Islet precursor cell (in vitro differentiated cells): Measurements from ENCODE around the gene ARFGAP2.
"Not testable (repeated sequence)": the region's sequence is repeated elsewhere in the genome, so short reads cannot be mapped to it uniquely, and the experiment has no call there.

Experiments
- DNase-seq: peaks from one replicate; pipeline ENCODE4 v3.0.0-alpha.2; 2018

The ARFGAP2 gene

GRCh38 chr11:47176328-47177228, at the start of gene ARFGAP2:
Gene ARFGAP2, minus strand, starts transcription at chr11:47176879. Its CDS starts 26 bp downstream, at chr11:47176853.
- DNase-seq, result peak; percentile 98

GRCh38 chr11:47225552-47226400, 49.1 kb upstream of the ARFGAP2 start:
- DNase-seq, result no peak

- no peak for DNase-seq
These were observed 46.0 kb upstream of the ARFGAP2 start for GRCh38 chr11:47222696-47223095.

GRCh38 chr11:47220401-47220821, 43.7 kb upstream of the ARFGAP2 start:
- DNase-seq, result no peak

- DNase-seq, result peak; percentile 67
These were observed 39.6 kb upstream of the ARFGAP2 start for GRCh38 chr11:47216121-47216798.

GRCh38 chr11:47215366-47215910, 38.8 kb upstream of the ARFGAP2 start:
- no peak for DNase-seq

- DNase-seq, result peak; percentile 92
These were observed 37.4 kb upstream of the ARFGAP2 start for GRCh38 chr11:47213950-47214565.

GRCh38 chr11:47212938-47213337, 36.3 kb upstream of the ARFGAP2 start:
- peak; percentile 67 for DNase-seq

- no peak for DNase-seq
These were observed 31.9 kb upstream of the ARFGAP2 start for GRCh38 chr11:47208628-47209027.

- not testable (repeated sequence) for DNase-seq
These were observed 31.4 kb upstream of the ARFGAP2 start for GRCh38 chr11:47208008-47208552.

- DNase-seq, result no peak
These were observed 30.8 kb upstream of the ARFGAP2 start for GRCh38 chr11:47207459-47207858.

GRCh38 chr11:47206577-47206976, 29.9 kb upstream of the ARFGAP2 start:
- not testable (repeated sequence) for DNase-seq

GRCh38 chr11:47204637-47204989, 27.9 kb upstream of the ARFGAP2 start:
- peak; percentile 72 for DNase-seq

- no peak for DNase-seq
These were observed 25.9 kb upstream of the ARFGAP2 start for GRCh38 chr11:47202576-47202975.

GRCh38 chr11:47201015-47201414, 24.3 kb upstream of the ARFGAP2 start:
- DNase-seq, result no peak

GRCh38 chr11:47198161-47198560, 21.5 kb upstream of the ARFGAP2 start:
- DNase-seq, result not testable (repeated sequence)

GRCh38 chr11:47192111-47192510, 15.4 kb upstream of the ARFGAP2 start:
- DNase-seq, result peak; percentile 82

GRCh38 chr11:47191137-47191536, 14.5 kb upstream of the ARFGAP2 start:
- DNase-seq, result not testable (repeated sequence)

GRCh38 chr11:47189100-47189834, 12.6 kb upstream of the ARFGAP2 start:
- DNase-seq, result peak; percentile 76

GRCh38 chr11:47188259-47188658, 11.6 kb upstream of the ARFGAP2 start:
- DNase-seq, result peak; percentile 75

- no peak for DNase-seq
These were observed 11.0 kb upstream of the ARFGAP2 start for GRCh38 chr11:47187723-47188122.
